Psoas muscle (tissue), 8 donors: ENCODE data around the gene UROC1. TPM values are rescaled to one million over a fixed set of nuclear protein-coding genes. Genes with fewer than 3 reads are reported as not detected.

ENCODE experiments used
- ATAC-seq, 4 donors: fragments of 200-7000 bp; cut with Tn5 transposase; one replicate each; pipeline ENCODE4 v1.9.1; 2020; ENCODE audit warnings: moderate library complexity in 3 of 4, mild to moderate bottlenecking in 2 of 4
- DNase-seq, 2 donors: peaks; one replicate each; pipeline ENCODE4 v3.0.0-alpha.2; 2020
- H3K27ac ChIP-seq: fragments of 200-600 bp; one replicate; pipeline ENCODE4 v1.8.0; 2022
- H3K27me3 ChIP-seq, 3 donors: fragments of 200-600 bp in 1 of 3; one replicate each; pipeline versions ENCODE4 v1.6.1 to v1.8.0; 2013 to 2022; ENCODE audit warnings: low read length in 2 of 3, mild to moderate bottlenecking in 2 of 3, moderate library complexity in 1 of 3; ENCODE audit not compliant: insufficient read depth in 3 of 3
- H3K36me3 ChIP-seq, 2 donors: fragments of 200-600 bp in 1 of 2; one replicate each; pipeline versions ENCODE4 v1.6.1 to v1.8.0; 2013 to 2022; ENCODE audit warnings: low read depth in 1 of 2, mild to moderate bottlenecking in 1 of 2, moderate library complexity in 1 of 2; ENCODE audit not compliant: insufficient read depth in 1 of 2
- H3K4me1 ChIP-seq: fragments of 200-600 bp; one replicate; pipeline ENCODE4 v1.8.0; 2022
- H3K4me3 ChIP-seq: fragments of 200-600 bp; one replicate; pipeline ENCODE4 v1.8.0; 2022; ENCODE audit warnings: mild to moderate bottlenecking
- H3K9me3 ChIP-seq: fragments of 200-600 bp; one replicate; pipeline ENCODE4 v1.8.0; 2022
- WGBS, 3 donors: extraction: QIAGEN DNeasy Blood & Tissue Kit; methylation state at CpG; one replicate each; pipeline versions ENCODE4 v1.1.6 to v1.1.7; 2013; 5-methylcytosine and 5-hydroxymethylcytosine counted together
- intact Hi-C, 2 donors: fragments of 100-400 bp; cut with DNase I; formaldehyde crosslinking; loops; one replicate each; pipeline versions ENCODE4 v1.11.0 to v1.14.2; 2022
- polyA plus RNA-seq, 3 donors: library from polyadenylated mRNA; stranded (reverse); fragments of 200-250 nt; gene quantifications; one replicate each; pipeline ENCODE4 v1.2.3, GENCODE V29; 2013
- total RNA-seq, 4 donors: library from RNA; stranded (reverse); fragmentation: NEBNext Ultra II Directional in 2 of 4; extraction: Animal tissue kit (Norgen Biotek cat#: 25700) in 2 of 4; gene quantifications; one replicate each; pipeline versions ENCODE4 v1.2.1 to v1.2.4, GENCODE V29; 2021 to 2023
- TF ChIP-seq, protein P1 (sequence below): fragments of 200-600 bp; IDR thresholded peaks from one replicate; pipeline ENCODE4 v1.8.0; 2022; ENCODE audit warnings: antibody characterized with exemption
- donor health status: healthy with polysubstance abuse.
- donor health status: DM: no; HTN: no; CAD: no; lungs with moderate emphysema.
- donor health status: Bipolar disorder and iron deficiency.
- donor health status: healthy.
- donor health status: DM: yes; HTN: yes; CAD: no.
- donor health status: DM: no; HTN: no; CAD: no.
- donor health status: DM: no; HTN: no; CAD: no.
- donor health status: DM: yes; HTN: yes; CAD: no.

Gene UROC1
- total and polyA plus RNA-seq, 7 donors = 0.03 to 0.13 (median 0.08) TPM; not detected in 4

DNA sequence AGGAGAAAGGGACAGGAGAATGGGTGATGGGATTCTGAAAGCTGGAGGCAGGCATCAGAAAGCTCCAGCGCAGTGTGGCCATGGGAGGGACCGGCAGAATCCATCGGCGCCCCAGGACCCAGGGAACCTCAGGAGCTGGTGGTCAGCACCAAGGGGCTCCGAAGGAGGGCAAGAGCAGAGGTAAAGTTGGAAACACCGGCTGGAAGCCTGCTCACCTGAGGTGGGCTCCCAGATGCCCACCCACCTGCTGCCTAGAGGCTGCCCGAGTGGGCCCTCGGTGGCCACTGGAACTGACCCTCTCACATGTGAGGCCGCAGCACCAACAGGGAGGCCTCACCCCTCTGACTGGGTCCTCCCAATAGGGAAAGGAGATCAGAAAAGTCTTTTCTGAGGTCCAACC, 31.6 kb downstream of the UROC1 start:
- WGBS, 3 donors = 93 to 97% (median 97%) methylated on average over 9 of the region's 9 CpGs
- H3K36me3 ChIP-seq = no peaks in the 10 kb centered on the region
- no peak overlapping the region for H3K27ac ChIP-seq
- intact Hi-C loops = no loop called here
- H3K4me1 ChIP-seq = peaks cover 18% of the 10 kb centered on the region
- TF ChIP-seq, protein P1, sequence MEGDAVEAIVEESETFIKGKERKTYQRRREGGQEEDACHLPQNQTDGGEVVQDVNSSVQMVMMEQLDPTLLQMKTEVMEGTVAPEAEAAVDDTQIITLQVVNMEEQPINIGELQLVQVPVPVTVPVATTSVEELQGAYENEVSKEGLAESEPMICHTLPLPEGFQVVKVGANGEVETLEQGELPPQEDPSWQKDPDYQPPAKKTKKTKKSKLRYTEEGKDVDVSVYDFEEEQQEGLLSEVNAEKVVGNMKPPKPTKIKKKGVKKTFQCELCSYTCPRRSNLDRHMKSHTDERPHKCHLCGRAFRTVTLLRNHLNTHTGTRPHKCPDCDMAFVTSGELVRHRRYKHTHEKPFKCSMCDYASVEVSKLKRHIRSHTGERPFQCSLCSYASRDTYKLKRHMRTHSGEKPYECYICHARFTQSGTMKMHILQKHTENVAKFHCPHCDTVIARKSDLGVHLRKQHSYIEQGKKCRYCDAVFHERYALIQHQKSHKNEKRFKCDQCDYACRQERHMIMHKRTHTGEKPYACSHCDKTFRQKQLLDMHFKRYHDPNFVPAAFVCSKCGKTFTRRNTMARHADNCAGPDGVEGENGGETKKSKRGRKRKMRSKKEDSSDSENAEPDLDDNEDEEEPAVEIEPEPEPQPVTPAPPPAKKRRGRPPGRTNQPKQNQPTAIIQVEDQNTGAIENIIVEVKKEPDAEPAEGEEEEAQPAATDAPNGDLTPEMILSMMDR = no peak
- H3K4me3 ChIP-seq = no peak overlapping the region
- no peaks in the 10 kb centered on the region for H3K27me3 ChIP-seq
- H3K9me3 ChIP-seq = no peaks in the 10 kb centered on the region
- ATAC-seq (no peak), DNase-seq (peak in 1 of 2 donors; percentile 5)

DNA sequence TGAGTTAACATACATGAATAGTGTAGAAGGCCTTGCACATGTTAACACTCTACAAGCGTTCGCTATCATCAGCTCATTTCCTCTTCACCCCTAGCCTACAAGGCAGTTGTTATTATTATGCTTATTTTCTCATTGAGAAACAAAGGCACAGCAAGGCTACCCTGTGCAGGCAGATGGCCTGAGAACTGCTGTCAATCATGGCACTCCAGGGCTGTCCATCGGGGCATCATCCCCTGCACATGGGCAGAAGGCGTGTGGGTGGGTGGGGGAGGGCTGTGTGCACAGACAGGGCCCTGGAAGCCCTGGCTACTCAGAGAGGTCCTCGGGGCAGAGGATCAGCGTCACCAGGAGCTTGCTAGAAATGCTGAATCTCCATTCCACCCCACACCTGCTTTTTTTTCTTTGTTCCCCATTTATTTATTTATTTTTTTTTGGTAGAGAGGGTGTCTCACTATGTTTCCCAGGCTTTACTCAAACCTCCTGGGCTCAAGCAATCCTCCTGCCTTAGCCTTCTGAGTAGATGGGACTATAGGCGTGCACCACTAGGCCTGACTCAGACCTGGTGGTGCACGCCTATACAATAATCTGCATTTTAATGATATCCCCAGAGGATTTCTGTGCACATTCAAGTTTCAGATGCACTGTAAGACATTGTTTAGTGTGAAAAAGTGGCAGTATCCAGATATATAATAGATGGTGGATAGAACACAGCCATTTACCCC, 32.2 kb downstream of the UROC1 start:
- no peaks in the 10 kb centered on the region for H3K27me3 ChIP-seq
- no peak overlapping the region for H3K4me3 ChIP-seq
- no peak for ATAC-seq
- peak in 1 of 2 donors; percentile 6 for DNase-seq
- TF ChIP-seq, protein P1 = no peak
- no peaks in the 10 kb centered on the region for H3K9me3 ChIP-seq
- H3K36me3 ChIP-seq = no peaks in the 10 kb centered on the region
- H3K27ac ChIP-seq = no peak overlapping the region
- WGBS, 3 donors = 82 to 95% (median 87%) methylated on average over 8 of the region's 8 CpGs
- intact Hi-C loops = no loop called here
- peaks cover 16% of the 10 kb centered on the region for H3K4me1 ChIP-seq

DNA sequence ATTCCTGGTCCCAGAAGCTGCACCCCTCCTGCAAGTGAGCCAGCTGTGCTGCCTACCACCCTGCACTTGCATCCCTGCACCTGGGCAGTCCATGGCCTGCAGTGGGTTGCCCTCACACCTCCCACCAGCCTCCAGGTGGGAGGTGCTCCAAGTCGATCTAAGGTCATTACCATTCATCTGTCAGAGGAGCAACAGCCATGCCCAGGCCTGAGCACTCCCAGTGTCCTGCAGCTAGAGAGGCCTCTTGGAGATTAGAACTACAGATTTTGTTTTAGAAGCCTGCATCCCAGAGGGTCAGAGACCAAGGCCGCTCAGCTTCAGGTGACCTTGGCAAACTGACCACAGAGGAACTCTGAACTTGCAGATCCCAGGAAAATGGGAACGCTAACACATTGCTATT, 32.9 kb downstream of the UROC1 start:
- Histone ChIP-seq H3K36me3 (no peaks in the 10 kb centered on the region), H3K9me3 (no peaks in the 10 kb centered on the region), H3K4me1 (peaks cover 16% of the 10 kb centered on the region), H3K27me3 (no peaks in the 10 kb centered on the region), H3K4me3 (no peak overlapping the region), H3K27ac (peak overlapping the region; percentile 13)
- ATAC-seq = no peak
- intact Hi-C loops = no loop called here
- 74 to 83% (median 78%) methylated on average over 3 of the region's 3 CpGs for WGBS, 3 donors
- TF ChIP-seq, protein P1 = no peak
- DNase-seq = peak in 1 of 2 donors; percentile 26

DNA sequence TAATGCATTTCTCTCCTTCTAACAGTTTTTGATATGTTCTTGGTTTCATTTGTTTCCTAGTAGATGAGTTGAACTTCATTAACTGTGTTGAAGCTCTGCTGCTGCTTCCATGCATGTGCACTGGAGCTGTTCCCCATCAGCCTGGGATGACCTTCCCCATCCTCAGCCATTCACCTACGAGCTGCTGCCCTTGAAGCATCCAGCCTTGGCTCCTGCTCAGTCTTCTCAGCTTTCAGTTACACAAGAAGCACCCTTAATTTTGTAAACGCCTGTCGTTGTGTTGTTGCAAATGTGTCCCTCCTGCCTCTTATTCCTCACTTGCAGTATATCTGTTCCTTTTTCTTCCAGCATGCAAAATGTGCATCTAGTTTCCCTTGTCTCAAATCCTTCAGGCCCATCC, 33.4 kb downstream of the UROC1 start:
- Histone ChIP-seq H3K36me3 (no peaks in the 10 kb centered on the region), H3K4me1 (peaks cover 16% of the 10 kb centered on the region), H3K27ac (no peak overlapping the region), H3K9me3 (no peaks in the 10 kb centered on the region), H3K27me3 (no peaks in the 10 kb centered on the region), H3K4me3 (no peak overlapping the region)
- TF ChIP-seq, protein P1 = no peak
- DNase-seq (peak in 1 of 2 donors; percentile 60), ATAC-seq (peak; percentile 68 to 87 (median 74))
- WGBS, 3 donors = 26 to 42% (median 36%) methylated on average over 3 of the region's 3 CpGs
- intact Hi-C loops = no loop called here
